ENCODE results near the gene CFAP45.

- TF ChIP-seq, protein P1, sequence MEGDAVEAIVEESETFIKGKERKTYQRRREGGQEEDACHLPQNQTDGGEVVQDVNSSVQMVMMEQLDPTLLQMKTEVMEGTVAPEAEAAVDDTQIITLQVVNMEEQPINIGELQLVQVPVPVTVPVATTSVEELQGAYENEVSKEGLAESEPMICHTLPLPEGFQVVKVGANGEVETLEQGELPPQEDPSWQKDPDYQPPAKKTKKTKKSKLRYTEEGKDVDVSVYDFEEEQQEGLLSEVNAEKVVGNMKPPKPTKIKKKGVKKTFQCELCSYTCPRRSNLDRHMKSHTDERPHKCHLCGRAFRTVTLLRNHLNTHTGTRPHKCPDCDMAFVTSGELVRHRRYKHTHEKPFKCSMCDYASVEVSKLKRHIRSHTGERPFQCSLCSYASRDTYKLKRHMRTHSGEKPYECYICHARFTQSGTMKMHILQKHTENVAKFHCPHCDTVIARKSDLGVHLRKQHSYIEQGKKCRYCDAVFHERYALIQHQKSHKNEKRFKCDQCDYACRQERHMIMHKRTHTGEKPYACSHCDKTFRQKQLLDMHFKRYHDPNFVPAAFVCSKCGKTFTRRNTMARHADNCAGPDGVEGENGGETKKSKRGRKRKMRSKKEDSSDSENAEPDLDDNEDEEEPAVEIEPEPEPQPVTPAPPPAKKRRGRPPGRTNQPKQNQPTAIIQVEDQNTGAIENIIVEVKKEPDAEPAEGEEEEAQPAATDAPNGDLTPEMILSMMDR (IDR thresholded peaks at IDR 0.05), result no peak
- no peak for TF ChIP-seq POLR2A (IDR thresholded peaks at IDR 0.05)
Observed at GRCh38 chr1:159889202-159889601, 10.8 kb downstream of the CFAP45 start.

Measured in thyroid gland (tissue), 4 donors.